ENCODE measurements around the gene QRICH2. TPM values are rescaled to one million over a fixed set of nuclear protein-coding genes. Genes with fewer than 3 reads are reported as not detected.
"Not testable (repeated sequence)": the region's sequence is repeated elsewhere in the genome, so short reads cannot be mapped to it uniquely, and the experiment has no call there.

The QRICH2 gene
- total RNA-seq, 1 donor from 2014 or later = 6.8 TPM

DNA sequence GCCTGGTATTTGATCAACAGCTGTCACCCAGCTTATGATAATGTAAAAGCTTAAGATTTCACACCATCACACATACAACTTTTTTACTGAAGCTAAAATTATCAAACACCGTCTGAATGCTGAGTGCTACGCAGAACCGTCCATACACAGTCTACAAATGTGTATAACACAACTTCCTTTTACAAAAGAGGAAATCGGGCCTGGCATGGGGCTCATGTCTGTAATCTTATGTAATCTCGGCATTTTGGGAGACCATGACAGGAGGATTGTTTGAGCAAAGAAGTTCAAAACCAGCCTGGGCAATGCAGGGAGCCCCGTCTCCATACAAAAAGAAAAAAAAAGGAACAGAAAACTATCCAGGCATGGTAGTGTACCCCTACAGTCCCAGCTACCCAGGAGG is 19.6 kb upstream of the QRICH2 start:
- DNase-seq (ENCODE audit: extremely low read depth, low read depth, low spot score) = no peak

GRCh38 chr17:76326306-76326705 is 18.2 kb upstream of the QRICH2 start:
- no peak for DNase-seq (ENCODE audit: extremely low read depth, low read depth, low spot score)

DNA sequence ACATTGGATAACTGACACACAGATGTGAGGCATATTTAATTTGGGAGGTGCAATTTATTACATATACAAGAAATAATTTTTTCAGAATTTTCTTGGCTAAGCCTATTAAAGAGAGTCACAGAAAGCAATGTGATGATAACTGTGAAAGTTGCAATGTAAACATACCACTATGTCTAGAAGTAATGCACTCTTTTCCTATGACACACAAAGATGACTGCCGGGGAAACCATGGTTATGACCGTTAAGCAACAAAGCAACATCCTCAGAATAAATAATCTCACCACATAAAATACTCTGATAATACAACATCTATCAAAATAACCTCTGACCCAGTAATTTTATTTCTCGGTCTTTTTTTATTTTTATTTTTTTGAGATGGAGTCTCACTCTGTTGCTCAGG is 10.5 kb upstream of the QRICH2 start:
- no peak for DNase-seq (ENCODE audit: extremely low read depth, low read depth, low spot score)

- DNase-seq (ENCODE audit: extremely low read depth, low read depth, low spot score) = no peak
Observed at GRCh38 chr17:76317535-76317934, 9.5 kb upstream of the QRICH2 start.

- DNase-seq (ENCODE audit: extremely low read depth, low read depth, low spot score) = peak; percentile 82
Observed at GRCh38 chr17:76314392-76315227, 6.5 kb upstream of the QRICH2 start.

DNA sequence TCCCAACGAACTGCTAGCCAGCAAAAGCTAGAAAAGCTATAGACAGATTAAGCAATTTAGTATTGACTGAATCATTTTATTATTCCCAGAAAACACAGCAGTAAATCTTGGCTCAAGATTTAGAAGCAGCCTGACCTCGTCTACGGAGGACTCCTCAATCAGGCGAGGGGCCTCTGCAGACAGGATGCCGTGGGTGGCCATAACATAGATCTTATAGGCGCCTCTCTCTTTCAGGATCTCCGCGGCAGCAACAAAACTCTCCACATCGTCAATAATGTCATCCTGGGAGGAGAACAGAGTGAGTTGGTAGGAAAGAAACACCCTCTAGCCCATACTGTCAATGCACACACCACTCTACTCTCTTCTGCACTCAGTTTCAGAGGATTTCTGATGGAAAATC is 4.7 kb upstream of the QRICH2 start:
- no peak for DNase-seq (ENCODE audit: extremely low read depth, low read depth, low spot score)

DNA sequence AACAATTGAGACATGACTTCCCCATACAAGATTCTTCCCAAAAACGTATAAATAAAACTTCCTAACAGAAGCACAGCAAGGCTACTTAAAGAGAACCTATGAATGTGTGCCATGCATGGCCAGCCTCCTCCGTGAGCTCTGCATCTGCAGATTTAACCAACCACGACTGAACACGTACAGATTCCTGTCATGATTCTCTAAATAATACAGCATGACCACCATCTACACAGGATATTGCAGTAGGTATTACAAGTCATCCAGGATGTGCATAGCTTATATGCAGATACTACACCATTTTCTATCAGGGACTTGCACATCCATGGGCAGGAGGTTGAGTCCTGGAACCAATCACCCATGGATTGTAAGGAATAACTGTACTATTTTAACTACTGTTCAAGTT is 1.4 kb upstream of the QRICH2 start:
- DNase-seq (ENCODE audit: extremely low read depth, low read depth, low spot score) = no peak

DNA sequence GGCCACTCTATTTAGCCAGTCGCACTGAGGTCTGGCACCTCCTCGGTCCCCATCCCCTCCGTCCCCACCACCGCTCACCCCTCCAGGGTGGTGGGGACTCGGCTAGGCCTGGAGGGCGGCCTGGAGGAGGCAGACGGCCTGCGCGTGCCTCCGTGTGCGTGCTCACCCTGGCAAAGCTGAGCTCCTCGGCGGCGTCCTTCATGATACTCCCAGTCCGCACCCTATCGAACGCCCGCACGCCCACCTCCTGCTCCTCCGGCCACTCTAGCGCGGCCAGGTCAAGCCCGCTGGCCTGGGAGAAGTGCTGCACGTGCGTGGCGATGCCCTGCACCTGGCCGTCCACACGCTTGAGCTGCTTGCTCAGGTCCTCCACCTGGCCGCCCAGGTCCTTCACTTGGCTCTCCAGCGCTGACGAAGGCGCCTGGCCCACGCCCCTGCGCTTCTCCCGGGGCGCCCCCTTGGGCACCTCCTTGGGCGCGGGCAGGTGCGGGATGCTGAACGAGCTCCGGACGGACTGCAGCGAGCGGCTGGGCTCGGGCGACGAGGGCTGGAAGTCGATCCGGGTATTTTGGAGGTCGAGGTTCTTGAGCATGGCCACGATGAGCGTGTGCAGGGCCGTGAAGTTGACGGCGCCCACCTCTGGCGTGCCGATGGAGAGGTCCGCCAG is 644 bp downstream of the QRICH2 start:
- no peak for DNase-seq (ENCODE audit: extremely low read depth, low read depth, low spot score)

DNA sequence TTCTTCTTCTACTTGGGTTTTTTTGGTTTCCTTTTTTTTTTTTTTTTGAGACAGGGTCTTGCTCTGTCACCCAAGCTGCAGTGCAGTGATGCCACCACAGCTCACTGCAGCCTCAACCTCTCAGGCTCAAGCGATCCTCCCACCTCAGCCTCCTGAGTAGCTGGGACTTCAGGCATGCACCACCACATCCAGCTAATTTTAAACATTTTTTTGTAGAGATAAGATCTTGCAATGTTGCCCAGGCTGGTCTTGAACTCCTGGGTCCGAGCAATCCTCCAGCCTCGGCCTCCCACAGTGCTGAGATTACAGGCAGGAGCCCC is 3.0 kb downstream of the QRICH2 start:
- DNase-seq (ENCODE audit: extremely low read depth, low read depth, low spot score) = not testable (repeated sequence)

GRCh38 chr17:76304226-76305134 is 3.6 kb downstream of the QRICH2 start:
- no peak for DNase-seq (ENCODE audit: extremely low read depth, low read depth, low spot score)

GRCh38 chr17:76297436-76297835 is 10.6 kb downstream of the QRICH2 start:
- peak; percentile 10 for DNase-seq (ENCODE audit: extremely low read depth, low read depth, low spot score)

DNA sequence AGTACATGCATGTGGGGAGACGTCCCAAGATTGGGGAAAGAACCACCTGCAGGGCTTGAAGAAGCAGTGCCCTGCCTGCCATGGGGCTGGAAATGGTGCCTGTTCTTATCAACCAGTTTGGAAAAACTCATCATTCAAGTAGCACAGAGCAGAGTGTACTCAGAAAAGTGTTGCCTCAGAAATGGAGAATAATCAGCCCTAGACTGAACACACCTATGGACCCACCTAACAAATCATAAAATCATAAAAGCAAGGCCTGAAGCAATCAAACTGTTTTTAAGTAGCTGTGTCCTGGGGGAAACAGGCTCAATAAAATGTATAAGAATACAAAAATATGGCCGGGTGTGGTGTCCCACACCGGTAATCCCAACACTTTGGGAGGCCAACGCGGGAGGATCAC is 11.2 kb downstream of the QRICH2 start:
- no peak for DNase-seq (ENCODE audit: extremely low read depth, low read depth, low spot score)

GRCh38 chr17:76296186-76296585 is 11.9 kb downstream of the QRICH2 start:
- no peak for DNase-seq (ENCODE audit: extremely low read depth, low read depth, low spot score)

- DNase-seq (ENCODE audit: extremely low read depth, low read depth, low spot score) = no peak
Observed at GRCh38 chr17:76293106-76293505, 15.0 kb downstream of the QRICH2 start.

DNA sequence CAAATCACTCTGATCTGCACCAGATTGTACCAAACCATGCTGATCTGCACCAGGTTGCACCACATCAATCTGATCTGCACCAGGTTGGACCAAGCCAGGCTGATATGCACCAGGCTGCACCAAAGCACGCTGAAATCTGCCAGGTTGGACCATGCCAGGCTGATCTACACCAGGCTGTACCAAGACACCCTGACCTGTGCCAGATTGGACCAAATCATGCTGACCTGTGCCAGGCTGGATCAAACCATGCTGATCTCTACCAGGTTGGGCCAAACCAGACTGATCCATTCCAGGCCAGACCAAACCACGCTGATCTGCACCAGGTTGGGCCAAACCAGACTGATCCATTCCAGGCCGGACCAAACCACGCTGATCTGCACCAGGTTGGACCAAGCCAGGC is 15.5 kb downstream of the QRICH2 start:
- DNase-seq (ENCODE audit: extremely low read depth, low read depth, low spot score) = no peak

DNA sequence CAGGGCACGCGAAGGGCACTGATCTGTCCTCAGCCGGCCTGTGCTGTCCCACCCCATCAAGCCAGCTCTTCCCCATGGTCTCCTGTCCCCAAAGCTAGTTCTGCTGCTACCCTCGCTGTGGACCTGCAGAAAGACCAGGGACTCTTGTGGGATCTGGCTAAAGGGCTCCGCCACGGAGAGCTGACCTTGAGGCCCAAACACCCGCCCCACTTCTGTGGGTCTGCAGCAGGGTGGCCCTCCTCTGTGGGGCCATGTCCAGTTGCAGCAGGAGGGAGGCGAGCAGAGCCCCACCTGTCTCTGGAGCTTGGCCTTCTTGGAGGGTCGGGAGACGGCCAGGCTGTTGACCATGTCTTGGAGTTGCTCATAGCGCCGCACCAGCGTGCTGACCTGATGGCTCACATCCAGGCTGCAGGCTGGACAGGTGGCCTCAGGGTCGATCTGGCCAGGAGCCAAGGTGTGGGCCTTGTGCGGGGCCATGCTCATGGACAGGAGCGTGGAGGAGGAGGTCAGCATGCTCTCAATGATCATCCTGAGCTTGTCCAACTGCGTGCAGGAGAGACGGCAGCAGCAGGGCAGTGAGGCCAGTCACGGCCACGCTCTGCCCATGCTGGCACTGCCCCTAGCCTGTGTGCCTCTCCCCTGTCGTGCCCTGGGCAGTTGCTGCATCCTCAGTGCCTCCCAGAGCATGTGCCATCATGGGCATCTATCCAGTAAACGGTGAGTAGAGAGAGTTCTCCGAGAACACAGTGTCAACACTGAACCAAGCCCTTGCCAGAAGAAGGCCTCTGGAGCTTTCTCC is 26.3 kb downstream of the QRICH2 start:
- no peak for DNase-seq (ENCODE audit: extremely low read depth, low read depth, low spot score)

DNA sequence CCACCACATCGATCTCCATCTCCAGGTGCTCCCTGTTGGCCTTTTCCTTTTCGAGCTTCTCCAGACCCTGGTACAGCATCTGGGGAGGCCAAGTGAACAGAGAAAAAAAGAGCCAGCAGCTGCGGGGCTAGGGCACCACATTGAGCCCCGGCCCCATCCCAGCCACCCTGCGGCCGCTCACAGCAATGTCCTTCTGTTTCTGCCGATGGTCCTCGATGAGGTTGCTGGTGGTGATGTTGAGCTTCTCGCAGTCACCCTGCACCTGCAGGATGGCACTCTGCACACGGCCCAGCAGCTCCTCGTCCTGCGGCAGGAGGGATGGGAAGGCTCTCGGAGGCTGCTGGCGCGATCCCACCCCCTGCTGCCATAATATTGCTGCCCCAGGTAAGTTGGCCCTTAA is 27.4 kb downstream of the QRICH2 start:
- DNase-seq (ENCODE audit: extremely low read depth, low read depth, low spot score) = no peak

DNA sequence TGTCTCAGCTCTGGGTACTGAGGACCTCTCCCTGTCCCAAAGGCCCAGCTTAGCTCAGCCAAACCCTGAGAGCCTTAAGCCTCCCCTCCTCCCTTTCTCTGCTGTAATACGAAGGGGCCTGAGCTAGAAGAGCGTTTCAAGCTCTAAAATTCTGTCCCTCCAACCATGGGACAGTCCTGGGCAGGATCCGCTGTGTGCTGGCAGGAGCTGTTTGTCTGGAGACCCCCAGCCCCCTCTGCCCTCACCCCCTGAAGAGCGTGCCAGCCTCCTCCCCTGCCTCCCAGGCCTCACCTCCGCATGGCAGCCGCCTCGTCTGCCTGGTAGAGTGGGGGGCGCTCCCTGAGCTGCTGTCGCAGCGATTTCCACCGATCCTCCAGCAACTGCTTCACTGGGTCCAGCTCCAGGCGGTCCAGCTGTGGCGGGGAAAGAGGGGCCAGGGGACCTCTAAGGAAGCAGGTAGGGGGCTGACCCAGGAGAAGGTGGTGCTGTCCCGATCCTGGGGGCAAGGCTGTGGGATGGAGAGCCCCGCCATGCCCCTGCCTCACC is 28.3 kb downstream of the QRICH2 start:
- DNase-seq (ENCODE audit: extremely low read depth, low read depth, low spot score) = no peak

DNA sequence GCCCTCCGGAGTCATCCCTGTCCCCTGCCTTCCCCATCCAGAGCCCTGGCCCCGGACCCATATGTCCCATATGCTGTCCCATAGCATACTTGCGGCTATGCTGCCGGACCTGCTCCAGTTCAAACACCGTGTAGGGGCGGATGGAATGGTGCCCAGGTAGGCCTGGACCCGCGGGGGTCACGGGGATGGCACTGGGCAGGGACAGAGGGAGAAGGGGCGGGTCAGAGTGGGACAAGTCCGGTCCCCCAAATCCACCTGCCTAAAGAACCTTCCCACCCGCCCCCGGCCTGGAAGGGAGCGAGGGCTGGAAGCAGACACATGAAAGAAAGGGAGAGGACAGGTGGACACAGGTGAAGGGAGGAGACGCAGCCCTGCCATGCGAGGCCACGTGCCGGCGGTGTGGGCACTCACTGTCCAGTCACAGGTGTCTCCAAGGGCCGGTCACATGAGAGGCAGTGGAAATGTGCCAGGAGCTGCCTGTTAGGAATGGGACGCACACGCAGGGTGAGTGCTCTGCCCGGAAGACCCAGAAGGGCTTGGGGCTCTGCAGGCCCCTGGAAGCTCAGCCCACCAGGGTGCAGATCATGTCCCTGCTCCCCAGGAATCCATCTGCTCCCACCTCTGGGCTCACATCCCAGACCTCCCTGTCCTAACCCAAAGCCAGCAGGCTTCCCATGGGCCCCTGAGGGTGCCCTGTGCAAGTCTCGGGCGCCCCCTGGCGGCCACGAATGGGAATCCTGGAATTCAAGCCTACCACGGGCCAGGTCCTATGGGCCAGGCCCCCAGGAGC is 28.9 kb downstream of the QRICH2 start:
- DNase-seq (ENCODE audit: extremely low read depth, low read depth, low spot score) = no peak

Data from glomerular endothelial cell (primary cell).